K562 (cell line): Measurements from ENCODE around the gene SORT1. TPM values are rescaled to one million over a fixed set of nuclear protein-coding genes. Genes with fewer than 3 reads are reported as not detected.

Source experiments
- BCL6 ChIP-seq: fragments of 250-450 bp; sonication (Bioruptor Pico); IDR thresholded peaks from 2 replicates; pipeline ENCODE4 v1.4.0; 2020
- CREB3 ChIP-seq: fragments of 450-650 bp; conservative IDR thresholded peaks from 2 replicates; pipeline ENCODE4 v1.6.1; 2016; ENCODE audit warnings: missing genetic modification characterization, low read depth, mild to moderate bottlenecking, missing compliant biosample characterization, moderate library complexity
- CREM ChIP-seq: IDR thresholded peaks from 2 replicates; pipeline ENCODE4 v1.6.1; 2014; ENCODE audit warnings: antibody characterized with exemption, low read depth
- ERF ChIP-seq: fragments of 450-650 bp; formaldehyde crosslinking; IDR thresholded peaks from 2 replicates; pipeline ENCODE4 v1.4.0; 2020; ENCODE audit warnings: mild to moderate bottlenecking, mixed read lengths
- HNRNPK ChIP-seq: fragments of 200-400 bp; formaldehyde crosslinking; IDR thresholded peaks from one replicate; pipeline ENCODE4 v1.6.1; 2018; ENCODE audit warnings: mild to moderate bottlenecking, low read depth, low read length; ENCODE audit not compliant: poor library complexity, severe bottlenecking
- MAFF ChIP-seq: IDR thresholded peaks from 2 replicates; pipeline ENCODE4 v1.6.1; 2012; ENCODE audit warnings: low read length, improper control_type of control experiment
- MAFG ChIP-seq: fragments of 450-650 bp; conservative IDR thresholded peaks from 2 replicates; pipeline ENCODE4 v1.6.1; 2016; ENCODE audit warnings: missing genetic modification characterization, missing compliant biosample characterization
- MCM2 ChIP-seq: fragments of 450-650 bp; IDR thresholded peaks from 2 replicates; pipeline ENCODE4 v1.6.1; 2017; ENCODE audit warnings: low read depth, mild to moderate bottlenecking
- MYNN ChIP-seq, 2 experiments: sonication (generic); formaldehyde crosslinking in 1 of 2; IDR thresholded peaks; 2 replicates each; pipeline versions ENCODE4 v1.5.0 to v1.6.1; 2016 to 2020; ENCODE audit warnings: antibody characterized with exemption in 1 of 2, missing genetic modification reagents in 1 of 2
- NBN ChIP-seq: fragments of 450-650 bp; IDR thresholded peaks from 2 replicates; pipeline ENCODE4 v1.6.1; 2016; ENCODE audit warnings: low read depth, mild to moderate bottlenecking
- NRF1 ChIP-seq, 2 experiments: fragments of 450-650 bp; IDR thresholded peaks in 1 of 2; conservative IDR thresholded peaks in 1 of 2; 2 replicates each; pipeline ENCODE4 v1.6.1; 2014; ENCODE audit warnings: mild to moderate bottlenecking in 2 of 2
- OTX1 ChIP-seq: fragments of 450-650 bp; formaldehyde crosslinking; IDR thresholded peaks from 2 replicates; pipeline ENCODE4 v1.4.0; 2022; ENCODE audit warnings: mild to moderate bottlenecking
- TARDBP ChIP-seq: fragments of 450-650 bp; IDR thresholded peaks from 2 replicates; pipeline ENCODE4 v1.6.1; 2016
- TRIM28 ChIP-seq: fragments of 450-650 bp; IDR thresholded peaks from 2 replicates; pipeline ENCODE4 v1.6.1; 2017
- ZBTB1 ChIP-seq: sonication (generic); formaldehyde crosslinking; IDR thresholded peaks from 2 replicates; pipeline ENCODE4 v1.8.1; 2023; ENCODE audit warnings: missing genetic modification reagents, low read depth, mild to moderate bottlenecking, borderline replicate concordance
- polyA plus RNA-seq, 8 experiments: library from polyadenylated mRNA; depleted of rRNA in 4 of 8; stranded (reverse) in 5 of 8; unstranded in 3 of 8; fragments of >200 nt; fragmentation: Nextera tagmentation in 2 of 8; fragmentation: Illumina TruSeq in 1 of 8; extraction: Ambion mirVana in 2 of 8; extraction: Trizol in 1 of 8; gene quantifications; 2 replicates each; pipeline versions ENCODE4 v1.2.1 to v1.2.3, GENCODE V29; 2011 to 2014; ENCODE audit warnings: inconsistent platforms in 1 of 8, missing spikeins in 1 of 8
- total RNA-seq, 7 experiments: library from RNA; depleted of rRNA in 6 of 7; stranded (reverse); fragments of >200 nt in 6 of 7; fragmentation: Illumina TruSeq in 2 of 7; extraction: Trizol in 2 of 7; gene quantifications; 2 replicates each; pipeline versions ENCODE4 v1.2.1 to v1.2.3, GENCODE V29; 2011 to 2021; ENCODE audit warnings: low replicate concordance in 1 of 7
- TF ChIP-seq, protein P1 (sequence below): sonication (generic); formaldehyde crosslinking; IDR thresholded peaks from 2 replicates; pipeline ENCODE4 v1.8.0; 2022; ENCODE audit warnings: mild to moderate bottlenecking, missing genetic modification reagents
- TF ChIP-seq, protein P2 (sequence below), 2 experiments: IDR thresholded peaks; 2 replicates each; pipeline ENCODE4 v1.6.1; 2012; ENCODE audit warnings: improper control_type of control experiment in 2 of 2, low read depth in 2 of 2, low read length in 2 of 2, borderline replicate concordance in 1 of 2
- TF ChIP-seq, protein P3 (sequence below): sonication (generic); formaldehyde crosslinking; IDR thresholded peaks from 2 replicates; pipeline ENCODE4 v1.8.1; 2023; ENCODE audit warnings: mild to moderate bottlenecking, missing genetic modification reagents
- TF ChIP-seq, protein P4 (sequence below): fragments of 250-450 bp; sonication (Bioruptor Pico); IDR thresholded peaks from 2 replicates; pipeline ENCODE4 v1.9.0; 2021; ENCODE audit warnings: mild to moderate bottlenecking

Gene SORT1
- total and polyA plus RNA-seq, 9 of the 15 experiments (the other 6 are each of a cell fraction or from before 2014, with no cell fraction given): 27.4 to 112 (median 65.0) TPM

DNA sequence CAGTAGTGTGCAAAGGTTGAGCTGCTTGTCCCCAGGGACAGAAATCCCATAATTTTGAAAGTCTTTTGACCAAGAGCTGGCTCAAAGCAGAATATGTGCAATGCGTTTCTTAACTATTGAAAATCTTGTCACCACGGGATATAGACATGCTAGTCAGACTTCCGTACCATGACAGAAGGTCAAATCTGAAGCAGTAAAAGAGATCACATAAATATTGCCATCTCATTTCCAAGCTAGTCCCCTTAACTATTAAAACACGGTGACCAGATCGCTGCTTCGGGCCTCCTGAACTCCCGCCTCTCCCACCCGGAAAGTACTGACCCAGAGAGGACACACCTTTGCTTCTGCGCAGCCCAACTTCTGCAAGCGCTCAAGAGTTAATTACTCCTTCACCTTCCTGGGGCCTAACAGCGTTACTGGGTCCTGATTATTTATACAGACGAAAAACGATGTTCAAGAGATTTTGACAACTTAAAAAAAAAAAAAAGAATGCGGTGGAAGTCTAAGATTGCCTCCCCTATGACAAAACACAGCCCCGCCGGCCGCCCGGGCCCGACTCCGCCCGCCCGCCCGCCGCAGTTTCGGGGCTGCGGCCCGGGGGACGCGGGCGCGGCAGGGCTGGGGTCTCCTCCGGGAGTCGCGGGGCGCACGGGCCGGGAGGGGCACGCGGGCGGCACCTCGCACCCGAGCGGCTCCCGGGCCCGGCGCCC, 692 bp downstream of the SORT1 start (continued):
- TF ChIP-seq CREB3 (tag): no peak
- TF ChIP-seq, protein P1, sequence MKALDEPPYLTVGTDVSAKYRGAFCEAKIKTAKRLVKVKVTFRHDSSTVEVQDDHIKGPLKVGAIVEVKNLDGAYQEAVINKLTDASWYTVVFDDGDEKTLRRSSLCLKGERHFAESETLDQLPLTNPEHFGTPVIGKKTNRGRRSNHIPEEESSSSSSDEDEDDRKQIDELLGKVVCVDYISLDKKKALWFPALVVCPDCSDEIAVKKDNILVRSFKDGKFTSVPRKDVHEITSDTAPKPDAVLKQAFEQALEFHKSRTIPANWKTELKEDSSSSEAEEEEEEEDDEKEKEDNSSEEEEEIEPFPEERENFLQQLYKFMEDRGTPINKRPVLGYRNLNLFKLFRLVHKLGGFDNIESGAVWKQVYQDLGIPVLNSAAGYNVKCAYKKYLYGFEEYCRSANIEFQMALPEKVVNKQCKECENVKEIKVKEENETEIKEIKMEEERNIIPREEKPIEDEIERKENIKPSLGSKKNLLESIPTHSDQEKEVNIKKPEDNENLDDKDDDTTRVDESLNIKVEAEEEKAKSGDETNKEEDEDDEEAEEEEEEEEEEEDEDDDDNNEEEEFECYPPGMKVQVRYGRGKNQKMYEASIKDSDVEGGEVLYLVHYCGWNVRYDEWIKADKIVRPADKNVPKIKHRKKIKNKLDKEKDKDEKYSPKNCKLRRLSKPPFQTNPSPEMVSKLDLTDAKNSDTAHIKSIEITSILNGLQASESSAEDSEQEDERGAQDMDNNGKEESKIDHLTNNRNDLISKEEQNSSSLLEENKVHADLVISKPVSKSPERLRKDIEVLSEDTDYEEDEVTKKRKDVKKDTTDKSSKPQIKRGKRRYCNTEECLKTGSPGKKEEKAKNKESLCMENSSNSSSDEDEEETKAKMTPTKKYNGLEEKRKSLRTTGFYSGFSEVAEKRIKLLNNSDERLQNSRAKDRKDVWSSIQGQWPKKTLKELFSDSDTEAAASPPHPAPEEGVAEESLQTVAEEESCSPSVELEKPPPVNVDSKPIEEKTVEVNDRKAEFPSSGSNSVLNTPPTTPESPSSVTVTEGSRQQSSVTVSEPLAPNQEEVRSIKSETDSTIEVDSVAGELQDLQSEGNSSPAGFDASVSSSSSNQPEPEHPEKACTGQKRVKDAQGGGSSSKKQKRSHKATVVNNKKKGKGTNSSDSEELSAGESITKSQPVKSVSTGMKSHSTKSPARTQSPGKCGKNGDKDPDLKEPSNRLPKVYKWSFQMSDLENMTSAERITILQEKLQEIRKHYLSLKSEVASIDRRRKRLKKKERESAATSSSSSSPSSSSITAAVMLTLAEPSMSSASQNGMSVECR: no peak
- TF ChIP-seq MYNN (IDR thresholded peaks at IDR 0.05): no peak
- TF ChIP-seq MYNN (CRISPR knock-in tag; IDR thresholded peaks at IDR 0.05): no peak
- no peak for TF ChIP-seq HNRNPK
- no peak for TF ChIP-seq ZBTB1 (CRISPR knock-in tag)
- no peak for TF ChIP-seq MCM2
- TF ChIP-seq BCL6 (CRISPR knock-in tag): no peak
- TF ChIP-seq MAFG (tag): no peak
- no peak for TF ChIP-seq OTX1
- TF ChIP-seq, protein P2, sequence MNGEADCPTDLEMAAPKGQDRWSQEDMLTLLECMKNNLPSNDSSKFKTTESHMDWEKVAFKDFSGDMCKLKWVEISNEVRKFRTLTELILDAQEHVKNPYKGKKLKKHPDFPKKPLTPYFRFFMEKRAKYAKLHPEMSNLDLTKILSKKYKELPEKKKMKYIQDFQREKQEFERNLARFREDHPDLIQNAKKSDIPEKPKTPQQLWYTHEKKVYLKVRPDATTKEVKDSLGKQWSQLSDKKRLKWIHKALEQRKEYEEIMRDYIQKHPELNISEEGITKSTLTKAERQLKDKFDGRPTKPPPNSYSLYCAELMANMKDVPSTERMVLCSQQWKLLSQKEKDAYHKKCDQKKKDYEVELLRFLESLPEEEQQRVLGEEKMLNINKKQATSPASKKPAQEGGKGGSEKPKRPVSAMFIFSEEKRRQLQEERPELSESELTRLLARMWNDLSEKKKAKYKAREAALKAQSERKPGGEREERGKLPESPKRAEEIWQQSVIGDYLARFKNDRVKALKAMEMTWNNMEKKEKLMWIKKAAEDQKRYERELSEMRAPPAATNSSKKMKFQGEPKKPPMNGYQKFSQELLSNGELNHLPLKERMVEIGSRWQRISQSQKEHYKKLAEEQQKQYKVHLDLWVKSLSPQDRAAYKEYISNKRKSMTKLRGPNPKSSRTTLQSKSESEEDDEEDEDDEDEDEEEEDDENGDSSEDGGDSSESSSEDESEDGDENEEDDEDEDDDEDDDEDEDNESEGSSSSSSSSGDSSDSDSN (IDR thresholded peaks at IDR 0.05; ENCODE audit: borderline replicate concordance in 1 of 2, low read depth in 2 of 2, low read length in 2 of 2): peak in 1 of 2 experiments; percentile 15; a peak in 1 of 4 replicates
- TF ChIP-seq MAFF: no peak
- TF ChIP-seq, protein P3, sequence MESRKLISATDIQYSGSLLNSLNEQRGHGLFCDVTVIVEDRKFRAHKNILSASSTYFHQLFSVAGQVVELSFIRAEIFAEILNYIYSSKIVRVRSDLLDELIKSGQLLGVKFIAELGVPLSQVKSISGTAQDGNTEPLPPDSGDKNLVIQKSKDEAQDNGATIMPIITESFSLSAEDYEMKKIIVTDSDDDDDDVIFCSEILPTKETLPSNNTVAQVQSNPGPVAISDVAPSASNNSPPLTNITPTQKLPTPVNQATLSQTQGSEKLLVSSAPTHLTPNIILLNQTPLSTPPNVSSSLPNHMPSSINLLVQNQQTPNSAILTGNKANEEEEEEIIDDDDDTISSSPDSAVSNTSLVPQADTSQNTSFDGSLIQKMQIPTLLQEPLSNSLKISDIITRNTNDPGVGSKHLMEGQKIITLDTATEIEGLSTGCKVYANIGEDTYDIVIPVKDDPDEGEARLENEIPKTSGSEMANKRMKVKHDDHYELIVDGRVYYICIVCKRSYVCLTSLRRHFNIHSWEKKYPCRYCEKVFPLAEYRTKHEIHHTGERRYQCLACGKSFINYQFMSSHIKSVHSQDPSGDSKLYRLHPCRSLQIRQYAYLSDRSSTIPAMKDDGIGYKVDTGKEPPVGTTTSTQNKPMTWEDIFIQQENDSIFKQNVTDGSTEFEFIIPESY (CRISPR knock-in tag): no peak
- TF ChIP-seq NRF1 (conservative IDR thresholded peaks at IDR 0.05 in 1 of 2, IDR thresholded peaks at IDR 0.05 in 1 of 2): peak; percentile 76 to 81
- TF ChIP-seq NBN: no peak
- TF ChIP-seq CREM: peak; percentile 1; the same call in 1 of the 2 replicates
- TF ChIP-seq, protein P4, sequence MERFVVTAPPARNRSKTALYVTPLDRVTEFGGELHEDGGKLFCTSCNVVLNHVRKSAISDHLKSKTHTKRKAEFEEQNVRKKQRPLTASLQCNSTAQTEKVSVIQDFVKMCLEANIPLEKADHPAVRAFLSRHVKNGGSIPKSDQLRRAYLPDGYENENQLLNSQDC: no peak
- no peak for TF ChIP-seq TRIM28
- TF ChIP-seq ERF (CRISPR knock-in tag): no peak
- TF ChIP-seq TARDBP: no peak
